ENCODE results near the gene CFAP58. TPM values are rescaled to one million over a fixed set of nuclear protein-coding genes. Genes with fewer than 3 reads are reported as not detected.

CFAP58 gene
- total RNA-seq, 1 experiment from 2014 or later: 0.63 TPM

DNA sequence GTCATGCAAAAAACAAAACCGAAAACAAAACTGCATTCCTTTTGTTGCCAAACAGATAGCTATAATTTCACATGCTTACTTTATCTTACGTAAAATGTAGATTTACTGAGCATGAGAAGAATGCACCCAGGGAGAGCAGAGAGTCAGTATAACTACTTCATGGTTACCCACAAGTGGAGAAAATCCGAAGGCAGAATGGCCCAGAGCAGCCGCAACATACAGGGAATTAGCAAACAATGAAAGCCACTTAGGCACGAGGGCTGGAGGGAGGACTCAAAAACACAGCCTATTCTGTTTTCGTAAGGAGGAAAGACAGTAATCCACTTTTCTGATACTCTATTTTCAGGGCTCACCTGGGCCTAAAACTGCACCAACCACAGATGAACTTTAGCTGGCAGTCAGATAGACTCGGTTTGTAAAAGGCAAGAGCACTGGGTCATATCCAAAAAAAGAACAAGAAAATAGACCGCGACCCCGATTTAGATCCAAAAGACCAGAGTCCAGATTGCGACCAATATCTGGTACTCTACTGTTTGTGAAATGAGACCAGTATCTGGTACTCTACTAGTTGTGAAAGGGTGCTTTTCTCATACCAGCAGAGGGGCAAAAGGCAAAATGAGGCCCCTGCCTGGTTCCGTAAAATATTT is 16.7 kb upstream of the CFAP58 start:
- peak overlapping the region; percentile 75 for H3K9ac ChIP-seq (ENCODE audit: extremely low read depth, insufficient read length, low read length)
- peaks cover 19% of the 10 kb centered on the region; the same call in 1 of the 2 replicates for H3K79me2 ChIP-seq (ENCODE audit: insufficient read depth, low read length)
- peak overlapping the region; percentile 92 to 95 for H3K4me3 Mint-ChIP-seq
- H3K4me1 Mint-ChIP-seq: peaks cover 56 to 61% of the 10 kb centered on the region in 2 experiments
- no peak overlapping the region for H2BK15ac ChIP-seq (ENCODE audit: low read depth, low read length)
- H2BK20ac ChIP-seq (ENCODE audit: low read depth, low read length, poor library complexity, severe bottlenecking): no peak overlapping the region
- H2BK12ac ChIP-seq (ENCODE audit: insufficient read length, low read depth, low read length): no peak overlapping the region
- H2BK5ac ChIP-seq (ENCODE audit: insufficient read length, low read length): no peak overlapping the region
- peak overlapping the region; percentile 78 for H3K4me2 ChIP-seq (ENCODE audit: insufficient read depth, insufficient read length, low read length)
- peaks cover 2 to 5% (median 3%) of the 10 kb centered on the region in 3 experiments; a peak in 3 of 7 replicates for H3K36me3 Mint-ChIP-seq (ENCODE audit: insufficient read depth in 1 of 3, low read depth in 3 of 3)
- no peak overlapping the region for H2AK5ac ChIP-seq (ENCODE audit: insufficient read length, low read length)
- no peak overlapping the region for H3K18ac ChIP-seq (ENCODE audit: insufficient read length, low read depth, low read length)
- peaks cover 3% of the 10 kb centered on the region for H4K20me1 ChIP-seq (ENCODE audit: control insufficient read depth, insufficient read depth, insufficient read length)
- H4K5ac ChIP-seq (ENCODE audit: insufficient read length, low read depth, low read length): no peak overlapping the region
- no peak overlapping the region for H3K23ac ChIP-seq (ENCODE audit: insufficient read length, low read depth, low read length)
- no peak overlapping the region for H4K8ac ChIP-seq (replicated peaks; ENCODE audit: insufficient read length, low read depth, low read length)
- no peak overlapping the region for H3K4ac ChIP-seq (ENCODE audit: low read depth, low read length)
- H3K9me3 ChIP-seq (ENCODE audit: control insufficient read depth, low read depth, low read length): no peaks in the 10 kb centered on the region
- H3K79me1 ChIP-seq (ENCODE audit: insufficient read depth, low read depth, low read length, poor library complexity, severe bottlenecking): no peaks in the 10 kb centered on the region
- no CpG with 5 or more reads among the region's 12 CpGs for WGBS (ENCODE audit: extremely low coverage, insufficient read length, low lambda C conversion rate)
- H3K4me1 ChIP-seq (ENCODE audit: insufficient read depth, low read length): peaks cover 14% of the 10 kb centered on the region; the same call in 1 of the 2 replicates
- H3K27me3 Mint-ChIP-seq (ENCODE audit: low read depth): peaks cover 3% of the 10 kb centered on the region; the same call in 1 of the 2 replicates
- H2BK120ac ChIP-seq (ENCODE audit: low read depth, low read length, poor library complexity, severe bottlenecking): no peak overlapping the region
- no peak for TF ChIP-seq CTCF (conservative IDR thresholded peaks at IDR 0.05)
- H3K14ac ChIP-seq (ENCODE audit: insufficient read depth, low read length): no peak overlapping the region; the same call in 1 of the 2 replicates
- H3K27ac ChIP-seq (ENCODE audit: insufficient read length, low read depth, low read length): no peak overlapping the region
- H3K27ac Mint-ChIP-seq: peak overlapping the region in 1 of 3 experiments; percentile 94; a peak in 3 of 7 replicates
- H3K23me2 ChIP-seq (ENCODE audit: insufficient read length, low read depth, low read length, poor library complexity, severe bottlenecking): peaks cover 12% of the 10 kb centered on the region
- no peak overlapping the region for H2AFZ ChIP-seq (ENCODE audit: low read length)
- no peak for DNase-seq
- no peak overlapping the region for H3K56ac ChIP-seq (ENCODE audit: insufficient read length, low read depth, low read length)
- H3T11ph ChIP-seq (ENCODE audit: low read length): no peak overlapping the region
- no peaks in the 10 kb centered on the region for H3K27me3 ChIP-seq (ENCODE audit: insufficient read depth, low read length)
- H3K9me3 Mint-ChIP-seq: no peaks in the 10 kb centered on the region
- no peak overlapping the region for H4K91ac ChIP-seq (ENCODE audit: insufficient read length, low read depth, low read length)
